ENCODE measurements around the gene RGL4. TPM values are rescaled to one million over a fixed set of nuclear protein-coding genes. Genes with fewer than 3 reads are reported as not detected.
"Not testable (repeated sequence)": the region's sequence is repeated elsewhere in the genome, so short reads cannot be mapped to it uniquely, and the experiment has no call there.

Gene RGL4, protein sequence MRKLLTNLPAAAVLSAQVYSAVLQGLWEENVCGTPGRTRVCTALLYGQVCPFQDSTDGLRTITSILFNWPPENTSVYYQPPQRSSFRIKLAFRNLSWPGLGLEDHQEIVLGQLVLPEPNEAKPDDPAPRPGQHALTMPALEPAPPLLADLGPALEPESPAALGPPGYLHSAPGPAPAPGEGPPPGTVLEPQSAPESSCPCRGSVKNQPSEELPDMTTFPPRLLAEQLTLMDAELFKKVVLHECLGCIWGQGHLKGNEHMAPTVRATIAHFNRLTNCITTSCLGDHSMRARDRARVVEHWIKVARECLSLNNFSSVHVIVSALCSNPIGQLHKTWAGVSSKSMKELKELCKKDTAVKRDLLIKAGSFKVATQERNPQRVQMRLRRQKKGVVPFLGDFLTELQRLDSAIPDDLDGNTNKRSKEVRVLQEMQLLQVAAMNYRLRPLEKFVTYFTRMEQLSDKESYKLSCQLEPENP
- 10 to 100 TPM; 34.0 to 38.5 TPM for total RNA-seq

DNA sequence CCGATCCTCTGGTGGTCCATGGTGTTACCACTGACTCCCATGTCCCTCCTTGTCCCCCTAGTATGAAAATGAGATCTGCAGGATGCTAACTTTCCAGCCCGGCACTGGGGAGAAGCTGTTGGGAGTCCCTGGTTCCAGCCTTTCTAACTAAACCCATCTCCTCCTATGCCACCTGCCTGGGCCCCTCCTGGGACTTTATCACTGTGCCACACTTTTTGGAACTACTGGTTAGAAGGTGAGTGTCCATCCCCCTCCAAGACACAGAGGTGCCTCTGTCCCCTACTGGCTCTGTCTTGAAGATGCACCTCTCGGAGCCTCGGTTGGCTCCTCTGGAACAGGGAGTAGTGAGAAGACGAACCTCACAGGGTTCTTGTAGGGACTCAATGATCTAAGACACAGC, at the start of gene RGL4:
RGL4 (plus strand) TSS at position 301 of the 400 bp plus-strand sequence. CDS start 1,018 bp downstream, outside the sequence.
- ChIA-PET CTCF (no interaction called here), POLR2A (no interaction called here)
- H3K27me3 Mint-ChIP-seq (ENCODE audit: low read depth) = no peaks in the 10 kb centered on the region
- peaks cover 26% of the 10 kb centered on the region for H3K36me3 Mint-ChIP-seq (ENCODE audit: low read depth)
- DNase-seq (no peak), ATAC-seq (no peak)
- no peak within 1 kb of the TSS for H3K27ac Mint-ChIP-seq
- H3K4me1 Mint-ChIP-seq (ENCODE audit: low read depth) = peaks cover 12% of the 10 kb centered on the region
- H3K9me3 Mint-ChIP-seq (ENCODE audit: insufficient read depth) = no peaks in the 10 kb centered on the region
- no peak within 1 kb of the TSS for H3K4me3 Mint-ChIP-seq

DNA sequence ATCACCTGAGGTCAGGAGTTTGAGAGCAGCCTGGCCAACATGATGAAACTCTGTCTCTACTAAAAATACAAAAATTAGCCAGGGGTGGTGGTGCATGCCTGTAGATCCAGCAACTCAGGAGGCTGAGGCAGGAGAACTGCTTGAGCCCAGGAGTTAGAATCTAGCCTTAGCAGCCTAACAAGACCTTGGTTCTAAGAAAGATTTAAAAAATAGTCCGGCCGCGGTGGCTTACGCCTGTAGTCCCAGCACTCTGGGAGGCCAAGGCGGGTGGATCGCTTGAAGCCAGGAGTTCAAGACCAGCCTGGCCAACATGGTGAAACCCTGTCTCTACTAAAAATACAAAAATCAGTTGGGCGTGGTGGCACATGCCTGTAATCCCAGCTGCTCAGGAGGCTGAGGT, 44.3 kb upstream of the RGL4 start:
- H3K4me1 Mint-ChIP-seq (ENCODE audit: low read depth); ATAC-seq; H3K27ac Mint-ChIP-seq; DNase-seq; H3K9me3 Mint-ChIP-seq (ENCODE audit: insufficient read depth); H3K36me3 Mint-ChIP-seq (ENCODE audit: low read depth); H3K27me3 Mint-ChIP-seq (ENCODE audit: low read depth); CTCF ChIA-PET; POLR2A ChIA-PET; H3K4me3 Mint-ChIP-seq: not testable (repeated sequence)

DNA sequence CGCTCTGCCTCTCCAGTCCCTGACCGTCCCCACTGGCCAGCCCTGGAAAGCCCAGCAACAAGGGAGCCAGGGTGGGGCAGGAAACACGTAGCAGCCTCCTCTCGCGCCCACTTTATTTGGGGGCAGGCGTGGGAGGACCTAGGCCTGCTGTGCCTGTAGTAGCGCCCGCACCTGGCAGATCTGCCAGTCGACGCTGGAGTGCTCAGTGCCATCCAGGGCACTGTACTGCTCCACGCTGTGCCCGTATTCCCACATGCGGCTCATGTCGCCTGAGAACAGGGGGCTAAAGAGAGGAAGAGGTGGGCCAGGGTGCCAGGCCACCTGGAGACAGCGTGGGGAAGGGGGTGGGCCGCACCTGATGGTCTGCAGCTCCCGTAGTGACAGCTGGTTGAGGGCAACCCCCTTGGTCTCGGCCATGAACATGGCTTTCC, 41.7 kb upstream of the RGL4 start:
- ATAC-seq (no peak), DNase-seq (no peak)
- Mint-ChIP-seq H3K27ac (no peak overlapping the region), H3K36me3 (ENCODE audit: low read depth) (peaks cover 3% of the 10 kb centered on the region), H3K4me3 (no peak overlapping the region), H3K9me3 (ENCODE audit: insufficient read depth) (no peaks in the 10 kb centered on the region), H3K27me3 (ENCODE audit: low read depth) (no peaks in the 10 kb centered on the region), H3K4me1 (ENCODE audit: low read depth) (no peaks in the 10 kb centered on the region)
- ChIA-PET POLR2A (no interaction called here), CTCF (no interaction called here)

DNA sequence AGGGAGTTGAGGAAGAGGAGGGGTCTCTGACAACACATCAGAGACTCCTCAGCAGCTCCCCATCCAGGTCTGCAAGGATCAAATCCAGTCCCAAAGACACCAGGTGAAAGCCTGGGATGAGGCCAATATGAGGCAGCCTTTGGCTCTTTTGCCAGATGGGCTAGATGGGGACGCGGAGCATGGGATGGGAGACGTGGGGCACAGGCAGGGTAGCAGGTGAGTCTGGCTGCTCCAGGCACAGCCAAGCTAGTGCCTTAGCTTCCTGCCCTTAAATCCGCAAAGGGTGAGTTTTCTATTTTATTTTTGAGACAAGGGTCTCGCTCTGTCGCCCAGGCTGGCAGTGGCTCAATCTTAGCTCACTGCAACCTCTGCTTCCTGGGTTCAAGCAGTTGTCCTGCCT, 39.1 kb upstream of the RGL4 start:
- Mint-ChIP-seq H3K9me3 (ENCODE audit: insufficient read depth) (no peaks in the 10 kb centered on the region), H3K36me3 (ENCODE audit: low read depth) (peaks cover 3% of the 10 kb centered on the region), H3K27me3 (ENCODE audit: low read depth) (no peaks in the 10 kb centered on the region), H3K4me1 (ENCODE audit: low read depth) (no peaks in the 10 kb centered on the region), H3K4me3 (no peak overlapping the region), H3K27ac (no peak overlapping the region)
- no peak for DNase-seq
- CTCF ChIA-PET = no interaction called here
- POLR2A ChIA-PET = no interaction called here
- no peak for ATAC-seq

DNA sequence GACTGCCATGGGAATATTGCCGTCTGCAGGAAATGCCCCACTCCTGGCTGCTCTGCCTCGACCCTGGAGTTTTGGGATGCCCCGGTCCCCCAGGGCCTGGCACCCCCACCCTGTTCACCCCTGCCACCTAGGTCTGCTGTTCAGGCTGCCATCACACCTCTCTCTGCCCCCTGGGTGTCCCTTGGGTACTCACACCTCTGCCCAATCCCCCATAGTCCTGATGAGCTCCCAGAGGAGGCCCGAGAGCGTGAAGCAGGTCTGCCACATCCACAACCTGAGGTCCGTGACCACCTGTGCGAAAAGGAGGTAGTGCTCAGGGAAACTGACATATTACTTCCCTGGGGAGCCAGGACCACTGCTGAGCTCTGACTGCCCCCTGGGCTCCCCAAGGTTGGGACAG, 38.5 kb upstream of the RGL4 start:
- Mint-ChIP-seq H3K4me3 (no peak overlapping the region), H3K9me3 (ENCODE audit: insufficient read depth) (no peaks in the 10 kb centered on the region), H3K27me3 (ENCODE audit: low read depth) (no peaks in the 10 kb centered on the region), H3K4me1 (ENCODE audit: low read depth) (no peaks in the 10 kb centered on the region), H3K36me3 (ENCODE audit: low read depth) (peaks cover 3% of the 10 kb centered on the region), H3K27ac (no peak overlapping the region)
- CTCF ChIA-PET = no interaction called here
- POLR2A ChIA-PET = no interaction called here
- no peak for DNase-seq
- ATAC-seq = no peak

DNA sequence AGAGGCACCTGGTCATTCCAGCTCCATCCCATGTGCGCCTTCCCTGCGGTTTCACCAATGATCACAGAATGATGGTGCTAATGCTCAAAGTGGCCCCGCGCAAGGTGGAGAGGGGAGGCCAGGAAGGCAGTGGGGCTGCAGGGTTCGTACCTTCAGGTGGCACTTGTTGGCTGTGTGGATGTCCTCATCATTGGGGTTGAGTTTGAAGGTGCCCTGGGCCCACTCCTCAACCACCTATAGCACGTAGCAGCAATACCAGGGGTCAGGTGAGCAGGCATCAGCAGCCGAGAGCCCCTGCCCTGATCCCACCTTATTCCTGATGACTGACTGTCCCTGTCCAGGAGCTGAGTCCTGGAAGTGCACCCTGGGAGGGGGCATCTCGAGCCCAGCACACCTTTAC, 38.1 kb upstream of the RGL4 start:
- Mint-ChIP-seq H3K36me3 (ENCODE audit: low read depth) (peaks cover 3% of the 10 kb centered on the region), H3K27ac (no peak overlapping the region), H3K27me3 (ENCODE audit: low read depth) (no peaks in the 10 kb centered on the region), H3K4me1 (ENCODE audit: low read depth) (no peaks in the 10 kb centered on the region), H3K4me3 (no peak overlapping the region), H3K9me3 (ENCODE audit: insufficient read depth) (no peaks in the 10 kb centered on the region)
- ChIA-PET CTCF (no interaction called here), POLR2A (no interaction called here)
- DNase-seq (no peak), ATAC-seq (no peak)

DNA sequence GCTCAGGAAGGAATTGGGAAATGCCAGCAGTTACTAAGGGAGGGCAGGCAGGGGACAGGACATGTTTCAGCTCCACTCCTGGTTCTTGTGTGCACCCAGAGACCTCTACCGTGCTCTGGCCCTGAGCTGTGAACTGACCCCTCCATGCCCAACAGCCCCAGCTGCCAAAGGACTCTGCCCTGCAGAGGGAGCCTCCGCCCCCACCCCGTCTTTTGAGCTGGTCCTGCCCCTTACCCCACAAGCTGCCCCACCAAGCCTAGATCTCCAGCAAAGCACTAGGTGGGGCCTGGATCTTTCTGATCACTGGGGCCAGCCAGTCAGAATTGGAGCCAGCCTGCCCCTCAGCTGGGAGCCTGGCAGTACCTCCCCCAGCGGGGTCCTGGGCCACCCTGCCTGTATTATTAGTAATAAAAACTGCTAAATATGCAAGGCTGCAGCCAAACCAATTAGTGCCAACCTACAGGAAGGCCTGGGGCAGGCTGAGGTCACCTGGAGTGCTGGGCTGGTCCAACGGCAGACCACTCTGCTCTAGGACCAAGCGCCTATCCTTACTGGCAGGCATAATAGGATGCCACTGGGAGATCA, 34.8 kb upstream of the RGL4 start:
- no peaks in the 10 kb centered on the region for H3K27me3 Mint-ChIP-seq (ENCODE audit: low read depth)
- ChIA-PET CTCF (no interaction called here), POLR2A (interaction anchor here (0.7 kb wide), 1 partner anchor 107 kb away, joined by 3 read pairs; the partner anchor contains the start of gene C22orf15)
- ATAC-seq (no peak), DNase-seq (no peak)
- H3K4me3 Mint-ChIP-seq = no peak overlapping the region
- H3K36me3 Mint-ChIP-seq (ENCODE audit: low read depth) = peaks cover 12% of the 10 kb centered on the region
- H3K4me1 Mint-ChIP-seq (ENCODE audit: low read depth) = no peaks in the 10 kb centered on the region
- H3K9me3 Mint-ChIP-seq (ENCODE audit: insufficient read depth) = no peaks in the 10 kb centered on the region
- H3K27ac Mint-ChIP-seq = no peak overlapping the region

DNA sequence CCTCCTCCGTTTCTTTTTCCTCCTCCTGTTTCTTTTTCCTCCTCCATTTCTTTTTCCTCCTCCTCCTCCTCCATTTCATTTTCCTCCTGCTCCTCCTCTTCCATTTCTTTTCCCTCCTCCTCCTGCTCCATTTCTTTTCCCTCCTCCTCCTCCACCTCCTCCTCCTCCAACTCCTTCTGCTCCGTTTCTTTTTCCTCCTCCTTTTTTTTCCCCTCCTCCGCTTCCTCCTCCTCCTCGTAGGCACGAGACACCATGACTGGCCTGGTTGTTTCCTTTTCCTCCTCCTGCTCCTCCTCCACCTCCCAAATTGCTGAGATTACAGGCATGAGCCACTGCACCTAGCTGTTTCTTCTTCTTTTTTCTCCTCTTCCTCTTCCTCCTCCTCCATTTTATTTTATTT, 33.1 kb upstream of the RGL4 start:
- CTCF ChIA-PET = no interaction called here

DNA sequence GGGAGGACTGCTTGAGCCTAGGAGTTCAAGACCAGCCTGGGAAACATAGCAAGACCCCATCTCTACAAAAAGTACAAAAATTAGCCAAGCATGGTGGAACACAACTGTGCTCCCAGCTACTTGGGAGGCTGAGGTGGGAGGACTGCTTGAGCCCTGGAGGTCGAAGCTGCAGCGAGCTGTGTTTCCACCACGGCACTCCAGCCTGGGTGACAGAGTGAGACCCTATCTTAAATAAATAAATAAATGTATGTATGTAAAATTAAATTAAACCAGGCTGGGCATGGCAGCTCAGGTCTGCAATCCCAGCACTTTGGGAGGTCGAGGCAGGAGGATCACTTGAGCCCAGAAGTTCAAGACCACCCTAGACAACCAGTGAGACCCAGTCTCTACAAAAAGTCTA, 30.4 kb upstream of the RGL4 start:
- H3K27ac Mint-ChIP-seq; H3K4me3 Mint-ChIP-seq; CTCF ChIA-PET; H3K9me3 Mint-ChIP-seq (ENCODE audit: insufficient read depth); H3K4me1 Mint-ChIP-seq (ENCODE audit: low read depth); H3K27me3 Mint-ChIP-seq (ENCODE audit: low read depth); POLR2A ChIA-PET; ATAC-seq; DNase-seq: not testable (repeated sequence)
- H3K36me3 Mint-ChIP-seq (ENCODE audit: low read depth) = peaks cover 27% of the 10 kb centered on the region

More for the DNA sequence above, 33.1 kb upstream of the RGL4 start:
- no peak overlapping the region for H3K4me3 Mint-ChIP-seq
- no peak for DNase-seq
- ATAC-seq = no peak
- POLR2A ChIA-PET = no interaction called here
- H3K36me3 Mint-ChIP-seq (ENCODE audit: low read depth) = peaks cover 18% of the 10 kb centered on the region
- H3K4me1 Mint-ChIP-seq (ENCODE audit: low read depth) = peaks cover 2% of the 10 kb centered on the region
- H3K27me3 Mint-ChIP-seq (ENCODE audit: low read depth) = no peaks in the 10 kb centered on the region
- H3K27ac Mint-ChIP-seq = no peak overlapping the region
- H3K9me3 Mint-ChIP-seq (ENCODE audit: insufficient read depth) = no peaks in the 10 kb centered on the region

DNA sequence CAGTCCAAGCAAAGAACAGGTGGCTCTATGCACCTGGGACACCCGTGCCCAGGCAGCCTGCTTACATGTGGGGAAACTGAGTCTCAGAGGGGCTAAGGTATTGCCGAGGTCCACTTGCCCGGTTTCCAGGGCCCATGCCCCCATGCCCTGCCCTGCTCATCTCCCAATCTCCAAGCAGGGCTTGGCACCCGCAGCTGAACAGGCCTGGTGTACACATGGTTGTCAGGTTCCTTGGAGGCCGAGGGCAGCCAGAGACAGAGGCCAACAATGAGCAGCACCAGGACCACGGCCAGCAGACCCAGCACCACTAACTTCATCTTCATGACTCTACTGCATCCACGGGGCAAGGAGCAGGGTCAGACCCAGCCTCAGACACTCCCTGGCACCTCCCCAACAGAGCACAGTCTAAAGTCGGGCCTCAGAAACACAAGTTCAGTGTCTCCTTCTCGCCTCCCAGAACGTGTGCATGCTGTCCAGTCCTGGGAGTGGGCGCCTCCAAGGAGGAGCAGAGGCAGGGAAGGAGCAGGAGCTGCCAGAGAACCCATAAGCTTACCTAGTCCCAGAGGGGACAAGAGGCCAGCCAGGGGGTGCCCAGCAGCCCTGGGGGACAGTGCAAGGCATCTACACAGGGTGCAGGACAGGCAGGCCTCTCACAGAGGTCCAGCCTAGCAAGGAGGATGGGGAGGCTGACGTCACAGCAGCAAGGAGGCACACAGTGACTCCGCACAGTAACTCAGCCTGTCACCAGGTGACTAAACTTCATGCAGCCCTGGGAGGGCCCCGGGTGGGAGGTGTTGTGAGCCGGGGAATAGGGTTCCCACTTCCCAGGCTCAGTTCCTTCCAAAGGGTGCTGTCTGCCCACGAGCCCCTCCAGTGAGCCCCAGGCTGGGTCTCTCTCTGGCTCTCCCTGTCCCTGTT, 20.2 kb upstream of the RGL4 start:
- no peaks in the 10 kb centered on the region for H3K27me3 Mint-ChIP-seq (ENCODE audit: low read depth)
- H3K9me3 Mint-ChIP-seq (ENCODE audit: insufficient read depth) = no peaks in the 10 kb centered on the region
- ChIA-PET POLR2A (no interaction called here), CTCF (no interaction called here)
- H3K4me1 Mint-ChIP-seq (ENCODE audit: low read depth) = peaks cover 25% of the 10 kb centered on the region
- peaks cover 7% of the 10 kb centered on the region for H3K36me3 Mint-ChIP-seq (ENCODE audit: low read depth)
- DNase-seq = no peak
- no peak overlapping the region for H3K27ac Mint-ChIP-seq
- no peak overlapping the region for H3K4me3 Mint-ChIP-seq
- ATAC-seq = no peak

DNA sequence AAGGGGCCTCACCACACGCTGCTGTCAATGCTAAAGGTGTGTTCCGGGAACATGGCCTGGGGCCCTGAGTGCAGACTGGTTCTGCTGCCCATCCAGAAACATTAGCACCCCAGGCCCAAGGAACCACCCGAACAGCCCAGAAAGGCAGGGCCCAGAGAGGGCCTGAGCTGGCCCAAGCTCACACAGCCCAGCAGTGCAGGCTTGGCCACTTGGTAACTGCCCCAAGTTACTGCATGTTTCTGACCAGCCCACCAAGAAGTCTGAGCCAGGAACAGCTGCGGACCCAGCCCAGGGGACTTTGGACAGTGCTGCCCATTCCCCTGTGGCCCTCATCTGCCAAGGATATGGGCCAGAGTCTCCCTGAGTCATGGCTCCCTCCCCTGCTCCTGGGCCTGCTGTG, 19.4 kb upstream of the RGL4 start:
- H3K4me1 Mint-ChIP-seq (ENCODE audit: low read depth) = peaks cover 32% of the 10 kb centered on the region
- H3K4me3 Mint-ChIP-seq; DNase-seq; ATAC-seq; CTCF ChIA-PET; H3K27ac Mint-ChIP-seq; H3K9me3 Mint-ChIP-seq (ENCODE audit: insufficient read depth); POLR2A ChIA-PET; H3K27me3 Mint-ChIP-seq (ENCODE audit: low read depth); H3K36me3 Mint-ChIP-seq (ENCODE audit: low read depth): not testable (repeated sequence)

Measured in activated CD8-positive, alpha-beta T cell treated with anti-CD3 and anti-CD28 coated beads, Interleukin-2, amount 10 ng/mL, durations not matched to agents 7 days and 5 days (primary cell).